GM12878 (cell line): Measurements from ENCODE around the gene BAG3. TPM values are rescaled to one million over a fixed set of nuclear protein-coding genes. Genes with fewer than 3 reads are reported as not detected.

ENCODE experiments used
- ATF7 ChIP-seq: fragments of 450-650 bp; IDR thresholded peaks from 2 replicates; pipeline ENCODE4 v1.6.1; 2016; ENCODE audit warnings: low read depth, mild to moderate bottlenecking
- CEBPZ ChIP-seq: fragments of 150-350 bp; IDR thresholded peaks from 2 replicates; pipeline ENCODE4 v1.6.1; 2016; ENCODE audit warnings: low read depth, low read length
- GABPA ChIP-seq: IDR thresholded peaks from 2 replicates; pipeline ENCODE4 v1.6.1; 2014; ENCODE audit warnings: antibody characterized with exemption, low read depth, mild to moderate bottlenecking, inconsistent platforms
- IKZF2 ChIP-seq, 2 experiments: fragments of 450-650 bp; IDR thresholded peaks; 2 replicates each; pipeline ENCODE4 v1.6.1; 2017; ENCODE audit warnings: mild to moderate bottlenecking in 2 of 2, moderate library complexity in 2 of 2
- IRF4 ChIP-seq: IDR thresholded peaks from 2 replicates; pipeline ENCODE4 v1.6.1; 2011; ENCODE audit warnings: low read depth, low read length
- MEF2B ChIP-seq: fragments of 450-650 bp; IDR thresholded peaks from 2 replicates; pipeline ENCODE4 v1.6.1; 2018; ENCODE audit warnings: mild to moderate bottlenecking, moderate library complexity; ENCODE audit not compliant: partially characterized antibody, poor library complexity, severe bottlenecking
- SREBF1 ChIP-seq: IDR thresholded peaks from 2 replicates; pipeline ENCODE4 v1.6.1; 2012; ENCODE audit warnings: mild to moderate bottlenecking, low read length
- TBL1XR1 ChIP-seq: IDR thresholded peaks from 2 replicates; pipeline ENCODE4 v1.6.1; 2012; ENCODE audit warnings: low read depth, low read length, improper control_type of control experiment
- polyA plus RNA-seq, 11 experiments: library from polyadenylated mRNA; depleted of rRNA in 4 of 11; unstranded in 6 of 11; stranded (reverse) in 5 of 11; fragments of >200 nt; fragmentation: Nextera tagmentation in 4 of 11; fragmentation: Illumina TruSeq in 1 of 11; extraction: Ambion mirVana in 4 of 11; extraction: Trizol in 1 of 11; gene quantifications; 1 replicate in 1 of 11; 2 replicates in 10 of 11; pipeline versions ENCODE4 v1.2.1 to v1.2.3, GENCODE V29; 2011 to 2016; ENCODE audit warnings: inconsistent platforms in 2 of 11, missing spikeins in 2 of 11, low read depth in 1 of 11
- total RNA-seq, 4 experiments: library from RNA; depleted of rRNA in 3 of 4; stranded (reverse); fragments of >200 nt in 3 of 4; fragmentation: Illumina TruSeq in 1 of 4; extraction: Trizol in 1 of 4; gene quantifications; 2 replicates each; pipeline versions ENCODE4 v1.2.1 to v1.2.3, GENCODE V29; 2013 to 2021
- TF ChIP-seq, protein P1 (sequence below), 3 experiments: IDR thresholded peaks in 2 of 3; conservative IDR thresholded peaks in 1 of 3; 2 replicates each; pipeline ENCODE4 v1.5.1; 2011; ENCODE audit warnings: low read depth in 3 of 3, low read length in 3 of 3, mild to moderate bottlenecking in 3 of 3, control low read depth in 2 of 3, moderate library complexity in 2 of 3, inconsistent platforms in 1 of 3, mixed read lengths in 1 of 3; ENCODE audit not compliant: control insufficient read depth in 2 of 3, insufficient read depth in 1 of 3; ENCODE audit errors: extremely low read depth in 1 of 3

BAG3 gene
- total and polyA plus RNA-seq, 10 of the 15 experiments (the other 5 are each of a cell fraction or from before 2014, with no cell fraction given) = 0.71 to 14.1 (median 4.3) TPM

GRCh38 chr10:119705434-119705831, 54.3 kb downstream of the BAG3 start (continued):
- TF ChIP-seq, protein P1, sequence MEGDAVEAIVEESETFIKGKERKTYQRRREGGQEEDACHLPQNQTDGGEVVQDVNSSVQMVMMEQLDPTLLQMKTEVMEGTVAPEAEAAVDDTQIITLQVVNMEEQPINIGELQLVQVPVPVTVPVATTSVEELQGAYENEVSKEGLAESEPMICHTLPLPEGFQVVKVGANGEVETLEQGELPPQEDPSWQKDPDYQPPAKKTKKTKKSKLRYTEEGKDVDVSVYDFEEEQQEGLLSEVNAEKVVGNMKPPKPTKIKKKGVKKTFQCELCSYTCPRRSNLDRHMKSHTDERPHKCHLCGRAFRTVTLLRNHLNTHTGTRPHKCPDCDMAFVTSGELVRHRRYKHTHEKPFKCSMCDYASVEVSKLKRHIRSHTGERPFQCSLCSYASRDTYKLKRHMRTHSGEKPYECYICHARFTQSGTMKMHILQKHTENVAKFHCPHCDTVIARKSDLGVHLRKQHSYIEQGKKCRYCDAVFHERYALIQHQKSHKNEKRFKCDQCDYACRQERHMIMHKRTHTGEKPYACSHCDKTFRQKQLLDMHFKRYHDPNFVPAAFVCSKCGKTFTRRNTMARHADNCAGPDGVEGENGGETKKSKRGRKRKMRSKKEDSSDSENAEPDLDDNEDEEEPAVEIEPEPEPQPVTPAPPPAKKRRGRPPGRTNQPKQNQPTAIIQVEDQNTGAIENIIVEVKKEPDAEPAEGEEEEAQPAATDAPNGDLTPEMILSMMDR (IDR thresholded peaks at IDR 0.05 in 2 of 3, conservative IDR thresholded peaks at IDR 0.05 in 1 of 3; ENCODE audit: control insufficient read depth in 2 of 3, extremely low read depth in 1 of 3, insufficient read depth in 1 of 3, low read depth in 3 of 3, low read length in 3 of 3) = no peak
- peak; percentile 99 for TF ChIP-seq MEF2B
- no peak for TF ChIP-seq CEBPZ
- peak; percentile 100 for TF ChIP-seq TBL1XR1
- peak; percentile 66; the same call in 1 of the 2 replicates for TF ChIP-seq SREBF1
- peak; percentile 92 for TF ChIP-seq IRF4
- peak; percentile 75 for TF ChIP-seq GABPA
- TF ChIP-seq ATF7 = peak; percentile 90
- peak; percentile 90 to 92 for TF ChIP-seq IKZF2 (IDR thresholded peaks at IDR 0.05)
- TF ChIP-seq, all 136 proteins: peak for 58
